ENCODE data around the gene MGAT3.

The MGAT3 gene

DNA sequence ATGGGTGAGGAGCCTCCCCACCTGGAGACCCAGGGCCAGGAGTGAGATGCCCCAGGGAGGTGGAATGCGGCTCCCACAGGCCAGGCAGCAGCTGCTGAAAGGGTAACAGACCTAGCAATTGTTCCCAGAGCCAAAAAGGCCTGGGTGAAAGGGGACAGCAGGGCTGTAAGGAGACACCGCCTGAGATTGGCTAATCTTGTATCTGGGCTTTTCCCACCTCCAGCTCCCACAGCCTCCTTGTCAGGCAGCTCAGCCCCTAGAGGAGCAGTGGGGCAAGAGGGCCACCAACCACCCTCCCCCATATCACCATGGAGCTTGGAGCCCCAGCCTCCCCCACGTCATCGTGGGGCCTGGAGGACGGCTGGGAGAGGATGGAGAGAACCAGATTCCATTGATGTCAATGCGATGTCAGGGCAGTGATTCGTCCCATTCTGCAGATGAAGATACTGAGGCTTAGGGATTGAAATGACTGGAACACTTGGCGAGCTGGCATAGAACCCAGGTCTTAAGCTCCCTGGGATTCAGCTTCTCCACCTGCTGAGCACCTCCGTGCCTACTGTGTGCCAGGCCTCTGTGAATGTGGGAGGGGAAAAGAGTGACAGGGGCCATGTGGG is 2.9 kb upstream of the MGAT3 start:
- DNase-seq: no peak

DNA sequence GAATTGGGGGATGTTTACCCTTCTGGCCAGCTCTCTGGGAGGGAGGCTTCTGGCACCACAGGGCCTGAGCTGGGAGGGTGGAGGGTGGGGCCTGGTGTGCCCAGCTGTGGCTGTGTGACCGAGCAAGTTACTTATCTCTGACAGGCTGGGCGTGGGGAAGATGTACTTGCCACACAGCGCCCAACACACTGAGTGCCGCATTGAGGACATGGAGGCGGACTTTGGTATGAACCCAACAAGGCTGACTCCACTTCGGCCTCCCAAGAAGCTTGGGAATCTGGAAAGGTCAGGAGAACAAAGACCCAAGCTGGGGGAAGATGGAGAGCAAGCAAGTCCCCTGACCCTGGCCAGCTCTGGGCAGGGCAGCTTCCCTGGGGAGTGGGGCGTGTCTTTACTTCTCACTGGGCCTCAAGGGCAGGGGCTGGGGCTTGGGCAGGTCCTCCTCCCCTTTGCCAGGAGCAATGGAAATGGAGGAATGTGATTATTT is 2.4 kb upstream of the MGAT3 start:
- no peak for DNase-seq

DNA sequence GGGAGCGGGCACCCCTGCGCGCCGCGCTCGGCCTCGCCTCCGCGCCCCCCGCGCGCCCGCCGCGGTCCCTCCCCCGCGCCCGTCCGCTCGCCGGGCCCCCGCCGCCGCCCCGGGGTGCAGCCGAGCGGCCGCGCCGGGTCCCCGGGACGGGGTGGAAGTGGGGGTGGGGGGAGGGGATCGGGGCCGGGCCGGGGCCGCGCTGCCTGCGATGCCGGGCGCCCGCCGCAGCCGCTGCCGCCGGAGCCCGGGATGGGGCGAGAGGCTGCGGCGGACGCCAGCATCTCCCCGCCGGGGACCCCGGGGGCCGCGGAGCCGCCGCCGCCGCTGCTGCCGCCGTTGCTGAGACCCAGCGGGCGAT is 365 bp downstream of the MGAT3 start:
- DNase-seq: no peak

DNA sequence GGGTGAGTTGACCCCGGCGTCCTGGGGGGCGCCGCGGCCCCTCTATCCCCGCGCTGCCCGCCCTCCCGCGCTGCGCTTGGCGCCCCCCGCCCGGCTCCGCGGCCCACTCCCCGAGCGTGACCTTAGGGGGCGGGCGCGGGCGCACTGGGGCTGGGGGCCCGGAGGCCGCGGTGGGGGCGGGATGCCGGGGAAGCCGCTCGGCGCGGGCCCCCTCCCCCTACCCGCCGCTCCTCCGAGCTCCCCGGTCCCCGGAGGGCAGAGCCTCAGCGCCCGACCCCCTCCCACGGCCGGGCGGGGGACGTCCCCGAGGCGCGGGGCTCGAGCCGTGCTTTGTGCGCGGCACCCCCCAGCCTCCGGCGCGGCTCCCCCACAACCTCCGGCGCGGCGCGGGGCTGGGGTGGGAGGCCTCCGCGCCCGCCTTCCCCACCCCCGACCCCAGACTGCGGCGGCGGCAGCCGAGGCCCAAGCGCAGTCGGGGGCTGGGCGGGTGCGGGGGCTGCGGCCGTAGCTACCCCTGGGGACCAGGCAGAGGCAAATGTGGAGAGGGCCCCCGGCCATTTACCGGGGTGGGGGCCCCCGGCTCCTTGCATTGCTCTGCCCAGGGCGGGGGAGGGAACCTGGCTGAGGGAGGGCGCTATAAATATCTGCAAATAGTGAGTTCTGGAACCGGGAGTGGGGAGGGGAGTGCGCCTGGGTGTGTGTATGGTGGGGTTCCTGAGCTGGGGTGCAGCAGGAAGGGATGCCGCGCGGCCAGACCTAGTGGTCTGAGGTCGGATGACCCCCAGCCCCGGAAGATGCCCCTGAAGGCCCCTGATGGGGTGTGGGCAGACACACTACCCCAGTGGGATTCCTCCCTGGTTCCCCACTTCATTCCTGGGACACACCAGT is 988 bp downstream of the MGAT3 start:
- no peak for DNase-seq

DNA sequence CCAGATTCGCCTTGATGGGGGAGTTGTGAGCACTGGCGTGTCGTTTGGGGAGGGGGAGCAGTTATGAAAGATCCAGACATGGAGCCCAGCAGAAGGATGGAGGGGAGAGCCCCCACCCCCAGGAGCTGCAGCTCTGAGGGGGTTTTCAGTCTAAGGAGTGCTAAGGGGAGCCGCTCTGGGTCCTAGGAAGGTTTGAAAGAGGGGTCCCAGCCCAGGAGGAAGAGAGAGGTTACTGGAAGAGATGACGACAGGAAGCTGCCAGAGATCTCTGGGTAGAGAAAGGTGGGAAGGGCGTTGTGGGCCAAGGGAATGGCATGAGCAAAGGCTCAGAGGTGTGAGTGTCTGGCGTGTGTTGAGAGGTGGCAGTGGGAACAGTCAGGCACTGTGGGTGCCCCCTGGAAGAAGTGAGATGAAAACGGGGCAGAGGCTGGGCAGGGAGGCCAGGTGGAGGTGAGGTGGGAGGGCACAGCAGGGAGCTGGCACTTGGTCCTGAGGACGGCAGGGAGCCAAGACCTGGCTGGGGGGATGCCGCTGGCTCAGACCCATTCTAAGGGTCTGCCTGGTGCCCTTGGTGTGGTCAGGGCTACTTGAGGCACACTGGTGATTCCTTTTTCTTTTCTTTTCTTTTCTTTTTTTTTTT is 1.8 kb downstream of the MGAT3 start:
- no peak for DNase-seq

DNA sequence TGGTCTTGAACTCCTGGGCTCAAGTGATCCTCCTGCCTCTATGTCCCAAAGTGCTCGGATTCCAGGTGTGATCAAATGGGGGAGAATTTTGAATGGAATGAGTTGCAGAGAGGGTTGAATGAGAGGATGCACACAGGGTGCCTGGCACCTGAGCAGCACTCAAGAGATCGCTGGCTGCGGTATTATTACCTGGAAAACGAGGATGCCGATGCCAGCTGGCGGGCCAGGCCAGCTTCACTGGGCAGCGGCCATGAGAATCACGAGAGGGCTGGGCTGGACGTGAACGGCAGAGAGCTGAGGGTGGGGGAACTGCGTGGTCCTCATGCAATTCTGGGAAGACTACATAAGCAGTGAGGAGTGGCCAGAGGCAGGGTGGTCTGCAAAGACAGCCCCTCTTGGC is 2.9 kb downstream of the MGAT3 start:
- no peak for DNase-seq

DNA sequence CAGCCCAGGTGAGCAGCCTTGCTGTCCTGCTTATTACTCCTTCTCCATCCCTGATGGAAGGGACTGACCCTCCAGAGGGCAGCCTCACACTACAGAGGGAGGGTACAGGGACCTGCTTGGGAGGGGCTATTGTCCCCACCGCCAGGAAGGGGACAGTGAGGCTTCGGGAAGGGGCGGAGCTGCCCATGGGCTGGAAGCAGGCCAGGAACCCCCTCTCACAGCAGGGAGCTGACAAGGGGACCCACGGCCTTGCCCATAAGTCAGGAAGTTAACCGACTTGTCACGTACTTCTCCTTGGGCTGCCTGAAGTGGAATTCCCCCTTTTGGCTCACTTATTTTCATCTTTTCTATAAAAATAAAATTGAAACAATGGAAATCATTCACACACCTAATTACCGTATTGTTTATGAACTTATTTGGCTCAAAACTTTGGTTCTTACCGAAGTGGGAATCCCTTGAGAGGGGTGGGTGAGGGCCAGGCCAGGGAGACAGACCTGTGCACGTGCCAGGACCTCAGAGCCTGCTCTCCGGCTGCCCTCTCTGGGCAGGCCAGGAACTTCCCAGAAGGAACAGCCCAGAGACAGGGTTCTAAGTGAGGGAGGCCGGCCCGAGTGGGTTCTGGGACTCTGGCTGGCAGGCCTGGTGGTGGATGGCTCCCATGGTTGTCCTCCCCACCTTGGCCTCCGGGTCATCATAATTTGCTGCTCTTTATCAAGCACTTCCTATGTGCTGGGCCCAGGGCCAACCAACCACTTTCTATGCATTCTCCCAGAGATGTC is 5.8 kb downstream of the MGAT3 start:
- DNase-seq: no peak

DNA sequence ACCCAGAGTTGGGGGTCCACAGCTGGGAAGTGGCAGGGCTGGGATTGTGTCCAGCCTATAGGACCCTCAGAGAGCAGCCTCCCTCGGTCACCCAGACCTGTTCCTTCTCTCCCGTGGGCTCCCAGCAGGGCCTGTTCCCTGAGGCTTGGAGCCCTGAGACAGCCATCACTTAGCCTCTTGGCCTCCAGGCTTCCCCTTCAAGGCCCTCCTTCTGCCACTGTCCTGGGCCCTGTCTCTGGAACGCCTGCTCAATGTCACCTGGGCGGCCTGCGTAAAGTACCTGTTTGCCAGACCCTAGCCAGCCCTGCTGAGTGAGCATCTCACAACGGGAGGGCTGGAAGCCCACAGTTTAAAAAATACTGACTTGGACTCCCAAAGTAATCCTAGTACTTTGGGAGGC is 6.5 kb downstream of the MGAT3 start:
- DNase-seq: no peak

DNA sequence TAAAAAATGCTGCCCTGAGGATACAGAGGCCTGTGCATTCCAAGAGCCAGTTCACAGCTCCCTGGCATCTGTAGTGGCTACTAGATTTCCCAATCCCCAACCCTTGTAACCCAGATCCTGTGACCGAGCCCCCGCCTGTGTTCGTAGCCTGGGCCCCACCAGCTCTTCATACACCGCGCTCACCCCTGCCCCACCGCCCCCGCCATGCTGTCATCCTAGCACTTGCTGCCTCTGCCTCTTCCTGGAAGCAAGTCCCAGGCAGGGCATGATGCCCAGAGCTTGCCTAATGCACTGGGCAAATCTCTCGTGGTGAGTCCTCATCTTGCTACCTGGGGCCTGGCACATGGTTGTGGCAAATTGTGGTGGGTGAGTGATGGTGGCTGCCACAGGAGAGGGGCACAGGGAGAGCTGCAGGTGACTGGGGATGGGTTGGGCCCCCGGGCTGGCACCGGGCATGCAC is 7.1 kb downstream of the MGAT3 start:
- DNase-seq: no peak

DNA sequence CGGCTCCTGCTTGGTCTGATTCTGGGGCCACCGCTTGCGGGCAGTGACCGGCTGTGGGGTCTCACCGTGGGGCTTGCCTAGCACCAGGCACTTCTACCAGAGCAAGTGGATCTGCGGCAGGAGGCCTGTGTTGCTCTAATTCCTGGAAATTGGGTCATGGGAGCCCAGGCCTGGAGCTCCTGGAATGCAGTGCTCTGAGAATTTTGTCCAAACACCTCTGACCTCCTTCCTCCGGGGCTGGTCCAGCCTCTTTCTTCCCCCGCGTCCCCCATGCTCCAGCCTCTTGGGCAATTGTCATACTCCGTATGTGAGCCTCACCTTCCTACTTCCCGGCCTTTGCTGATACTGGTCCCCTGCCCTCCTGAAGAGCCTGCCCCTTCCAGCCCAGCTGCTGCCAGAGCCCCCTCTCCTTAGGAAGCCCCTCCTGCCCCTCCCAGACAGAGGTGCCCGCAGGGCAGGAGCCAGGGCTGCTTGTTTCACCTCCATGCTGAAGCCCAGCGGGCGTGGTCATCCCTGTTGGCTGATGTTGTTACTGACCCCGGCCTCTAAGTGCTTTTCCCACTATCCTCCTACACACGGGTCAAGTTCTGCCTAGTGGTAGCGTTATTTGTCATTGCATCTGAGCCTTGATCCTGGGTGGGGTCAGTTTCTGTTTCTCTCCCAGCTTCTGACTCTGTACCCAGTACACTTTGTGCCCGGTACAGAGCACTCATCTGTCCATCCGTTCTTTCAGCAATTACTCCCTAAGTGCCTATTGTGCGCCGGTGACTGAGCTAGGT is 9.6 kb downstream of the MGAT3 start:
- DNase-seq: peak; percentile 60

DNA sequence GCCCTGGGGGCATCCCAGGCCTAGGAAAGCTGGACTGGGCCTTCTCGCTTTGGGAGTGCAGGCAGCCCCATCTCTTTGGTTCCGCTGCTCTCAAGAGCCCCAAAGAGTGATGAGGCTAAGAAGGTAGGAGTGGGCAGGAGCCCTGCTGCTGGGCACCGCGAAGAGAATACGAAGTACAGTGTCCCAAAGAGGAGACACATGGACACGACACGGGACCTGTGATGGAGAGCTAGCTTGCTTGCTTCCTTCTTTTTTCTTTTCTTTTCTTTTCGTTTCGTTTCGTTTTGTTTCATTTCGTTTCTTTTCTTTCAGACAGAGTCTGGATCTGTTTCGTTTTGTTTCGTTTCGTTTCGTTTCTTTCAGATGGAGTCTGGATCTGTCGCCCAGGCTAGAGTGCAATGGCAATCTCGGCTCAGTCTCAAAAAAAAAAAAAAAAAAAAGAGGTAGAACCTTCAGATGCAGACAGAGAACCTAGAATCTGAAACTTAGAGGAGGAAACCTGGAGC is 10.6 kb downstream of the MGAT3 start:
- DNase-seq: no peak

DNA sequence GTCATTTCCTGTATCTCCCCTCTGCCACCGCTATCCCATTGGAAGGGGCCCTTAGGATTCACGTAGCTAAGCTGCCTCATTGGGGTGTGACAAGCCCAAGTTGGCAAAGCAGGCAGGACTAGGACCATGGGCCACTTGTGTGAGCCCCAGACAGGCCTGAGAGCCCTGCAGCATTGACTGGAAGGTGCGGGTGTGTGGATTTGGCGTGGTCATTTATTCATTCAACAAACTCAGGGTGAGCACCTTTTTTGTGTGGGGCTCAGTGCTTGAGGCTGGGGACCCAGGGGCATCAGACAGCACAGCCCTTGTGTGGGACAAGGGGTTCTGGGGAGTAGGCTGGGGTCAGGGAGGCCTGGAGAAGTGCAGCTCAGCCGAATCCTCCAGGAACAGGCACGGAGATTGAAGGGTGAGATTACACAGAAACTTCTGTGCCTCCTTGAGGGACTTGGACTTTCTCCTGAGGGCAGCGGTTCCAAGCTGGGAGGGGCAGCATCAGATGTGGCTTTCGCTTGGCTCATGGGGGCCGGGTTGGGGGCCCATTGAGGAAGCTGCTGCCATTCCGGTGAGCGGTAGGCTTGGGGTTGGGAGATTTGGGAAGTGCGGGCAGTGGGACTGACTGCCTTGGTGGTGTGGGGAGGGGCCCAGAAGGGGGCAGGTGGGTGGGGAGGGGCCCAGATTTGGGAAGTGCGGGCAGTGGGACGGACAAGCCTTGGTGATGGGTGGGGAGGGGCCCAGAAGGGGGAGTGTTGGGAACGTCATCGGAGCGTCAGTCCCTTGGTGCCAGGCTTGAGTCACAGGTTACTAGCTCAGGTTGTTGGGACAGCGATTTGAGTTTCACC is 11.9 kb downstream of the MGAT3 start:
- no peak for DNase-seq

DNA sequence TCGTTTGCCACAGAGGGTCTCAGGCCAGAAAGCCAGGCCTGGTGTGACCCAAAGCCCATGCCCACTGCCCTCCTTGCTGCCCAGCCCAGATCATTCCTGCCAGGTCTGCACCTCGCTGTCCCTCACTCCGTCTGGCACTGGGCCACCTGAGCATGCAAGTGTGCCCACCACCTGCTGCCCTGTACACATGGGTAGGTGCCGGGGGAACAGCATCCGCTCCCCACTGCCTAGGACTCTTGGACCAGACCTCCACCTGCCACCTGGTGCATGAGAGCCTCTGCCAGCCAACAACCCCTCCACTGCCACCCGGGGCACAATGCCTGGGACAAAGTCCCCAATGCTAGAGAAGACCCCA is 12.5 kb downstream of the MGAT3 start:
- DNase-seq: no peak

DNA sequence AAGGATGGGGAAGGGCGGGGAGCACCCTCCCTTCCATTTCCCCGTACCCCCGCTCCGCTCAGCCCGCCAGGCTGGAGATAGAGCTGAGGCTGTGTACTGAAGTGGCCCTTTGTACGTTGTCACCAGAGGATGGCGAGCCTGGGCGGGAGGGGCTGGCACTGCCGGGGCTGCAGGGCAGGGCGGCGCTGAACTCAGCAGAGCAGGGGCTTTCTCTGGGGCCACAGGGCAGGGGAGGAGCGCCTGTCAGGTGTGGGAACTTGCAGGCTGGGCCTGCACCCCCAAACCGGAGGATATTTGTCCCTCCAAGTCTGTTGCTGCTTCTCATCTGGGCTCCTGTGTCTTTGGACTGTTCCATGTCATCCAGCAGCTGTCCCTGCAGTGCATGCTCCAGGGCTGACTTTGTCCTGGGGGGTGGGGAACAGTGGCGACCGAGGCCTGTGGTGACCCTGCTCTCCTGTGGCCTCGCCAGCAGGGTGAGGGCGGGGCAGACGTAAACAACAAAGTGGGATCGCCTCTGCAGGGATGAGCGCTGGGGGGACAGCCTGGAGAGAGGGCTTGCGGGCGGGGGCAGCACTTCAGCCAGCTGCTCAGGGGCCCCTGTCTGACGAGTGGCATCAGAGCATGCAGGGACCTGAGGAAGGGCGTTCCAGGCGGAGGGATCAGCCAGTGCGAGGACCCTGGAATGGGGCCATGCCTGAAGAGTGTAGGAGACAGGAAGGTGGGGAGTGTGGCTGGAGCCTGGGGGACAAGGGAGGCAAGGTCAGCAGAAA is 13.1 kb downstream of the MGAT3 start:
- peak; percentile 57 for DNase-seq

DNA sequence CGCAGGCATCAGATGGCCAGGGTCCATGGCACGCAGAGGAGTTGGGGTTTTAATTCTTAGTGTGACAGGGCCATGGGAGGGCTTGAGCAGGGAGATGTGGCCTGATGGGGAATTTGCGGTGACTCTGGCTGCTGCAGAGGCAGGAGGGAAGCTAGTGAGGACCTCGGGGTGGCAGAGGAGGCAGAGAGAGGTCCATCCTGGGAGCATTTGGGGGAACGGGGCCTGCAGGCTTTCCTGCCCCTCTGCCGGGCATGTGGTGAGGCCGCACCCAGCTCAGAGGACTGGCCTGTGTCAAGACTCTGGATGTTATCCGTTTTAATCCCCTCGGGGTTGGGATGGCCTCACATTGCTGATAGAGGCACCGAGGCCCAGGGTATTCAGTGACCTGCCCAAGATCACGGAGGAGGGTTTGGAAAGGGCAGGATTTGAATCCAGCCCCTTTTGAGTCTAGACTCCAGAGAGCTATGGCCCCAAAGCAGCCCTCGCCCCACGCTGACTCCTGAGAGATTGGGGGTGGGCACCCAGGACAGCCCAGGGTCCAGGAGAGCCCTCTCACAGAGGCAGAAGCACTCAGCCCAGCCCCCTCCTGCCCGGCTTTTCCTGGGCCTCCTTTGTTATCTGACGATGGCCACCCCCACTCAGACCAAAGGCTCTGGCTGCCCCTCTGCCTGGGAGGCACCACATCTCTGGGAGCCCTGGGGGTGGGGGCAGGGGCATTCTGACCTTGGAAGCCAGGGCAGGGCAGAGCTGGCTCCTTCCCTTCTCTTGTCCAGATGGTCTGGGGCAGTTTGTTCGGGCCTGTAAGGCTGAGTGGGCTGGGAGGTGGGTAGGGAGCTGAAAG is 13.9 kb downstream of the MGAT3 start:
- no peak for DNase-seq

DNA sequence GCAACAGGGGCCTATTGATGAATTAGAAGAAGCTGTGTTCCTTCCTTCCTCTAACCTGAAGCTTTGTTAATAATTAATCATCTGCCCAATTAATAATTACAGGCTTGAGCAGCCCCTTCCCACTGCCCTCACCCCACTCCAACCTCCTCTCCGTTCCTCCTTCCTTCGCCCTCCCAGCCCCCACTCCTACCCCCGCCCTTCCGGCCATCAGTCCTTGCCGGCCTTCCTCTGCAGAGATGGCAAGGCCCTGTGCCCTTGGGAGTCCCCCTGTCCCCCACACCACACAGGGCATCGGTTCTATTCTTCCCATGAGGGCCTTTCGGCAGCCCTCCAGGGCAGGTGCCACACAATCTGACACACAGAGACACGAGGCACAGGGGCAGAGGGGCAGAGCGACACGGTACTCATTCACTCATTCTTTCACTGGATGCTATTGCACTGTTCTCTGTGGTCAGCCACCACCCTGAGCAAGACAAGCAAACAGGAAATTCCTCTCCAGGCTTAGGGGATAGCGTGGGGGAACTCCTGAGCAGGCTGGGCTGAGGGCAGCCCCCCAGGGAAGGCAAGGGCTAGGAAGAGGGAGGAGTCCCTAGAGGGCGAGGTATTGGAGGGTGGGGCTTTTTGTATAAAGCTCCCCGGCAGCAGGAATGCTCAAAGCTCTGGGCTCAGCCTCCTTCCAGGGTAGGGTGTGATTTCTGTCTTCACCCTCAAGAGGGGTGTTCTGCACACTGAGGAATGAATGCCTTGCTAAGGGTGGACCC is 14.7 kb downstream of the MGAT3 start:
- no peak for DNase-seq

DNA sequence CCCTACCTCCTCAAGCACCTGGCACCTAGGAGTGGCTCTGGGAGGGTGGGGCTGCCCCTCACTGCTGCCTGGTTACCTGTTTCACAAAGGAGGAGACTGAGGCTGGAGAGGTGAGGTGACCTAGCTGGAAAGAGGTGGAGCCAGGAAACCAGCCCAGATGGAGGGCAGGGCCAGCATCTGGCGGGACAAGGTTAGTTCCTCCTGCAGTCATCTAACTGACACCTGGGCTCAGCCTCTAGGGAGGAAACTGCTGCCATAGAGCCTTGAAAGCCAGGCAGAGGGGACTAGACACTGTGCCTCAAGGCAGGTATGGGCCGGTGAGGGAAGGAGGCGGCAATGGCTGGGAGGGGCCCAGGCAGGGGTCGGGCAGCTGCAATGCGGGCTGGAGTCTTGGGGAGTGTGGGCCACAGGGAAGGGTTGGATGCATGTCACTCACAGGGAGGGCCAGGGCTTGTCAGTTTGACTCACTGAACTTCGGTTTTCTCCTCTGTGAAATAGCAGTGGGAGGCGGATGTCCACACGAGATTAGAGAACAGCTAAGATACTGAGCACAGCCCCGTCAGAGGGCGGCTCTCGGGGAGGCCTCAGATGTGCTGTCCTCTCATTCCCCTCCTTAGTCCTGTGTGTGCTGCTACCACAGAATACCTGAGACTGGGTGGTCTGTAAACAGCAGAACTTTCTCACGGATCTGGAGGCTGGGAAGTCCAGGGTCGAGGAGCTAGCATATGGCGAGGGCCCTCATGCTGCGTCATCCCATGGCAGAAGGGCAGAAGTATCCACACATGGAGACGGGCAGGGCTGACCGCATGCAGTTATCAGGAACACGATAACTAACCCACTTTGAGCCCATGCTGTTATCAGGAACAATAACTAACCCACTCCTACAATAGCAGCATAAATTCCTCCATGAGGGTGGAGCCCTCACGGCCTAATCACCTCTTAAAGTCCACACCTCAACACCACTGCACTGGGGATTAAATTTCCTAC is 16.1 kb downstream of the MGAT3 start:
- no peak for DNase-seq
